ENCODE data around the gene DTWD2.
"Not testable (repeated sequence)": the region's sequence is repeated elsewhere in the genome, so short reads cannot be mapped to it uniquely, and the experiment has no call there.

The DTWD2 gene

GRCh38 chr5:118873417-118873816 lies 114.9 kb downstream of the DTWD2 start:
- no peak for DNase-seq (ENCODE audit: low spot score)

GRCh38 chr5:118863345-118863744 lies 125.0 kb downstream of the DTWD2 start:
- DNase-seq (ENCODE audit: low spot score) = no peak

- DNase-seq (ENCODE audit: low spot score) = no peak
Observed at GRCh38 chr5:118862596-118862995, 125.8 kb downstream of the DTWD2 start.

- DNase-seq (ENCODE audit: low spot score) = no peak
Observed at GRCh38 chr5:118857700-118858099, 130.6 kb downstream of the DTWD2 start.

GRCh38 chr5:118854819-118855218 lies 133.5 kb downstream of the DTWD2 start:
- DNase-seq (ENCODE audit: low spot score) = no peak

- DNase-seq (ENCODE audit: low spot score) = not testable (repeated sequence)
Observed at GRCh38 chr5:118851785-118852184, 136.6 kb downstream of the DTWD2 start.

GRCh38 chr5:118849507-118849906 lies 138.8 kb downstream of the DTWD2 start:
- not testable (repeated sequence) for DNase-seq (ENCODE audit: low spot score)

GRCh38 chr5:118844351-118844750 lies 144.0 kb downstream of the DTWD2 start:
- DNase-seq (ENCODE audit: low spot score) = no peak

- DNase-seq (ENCODE audit: low spot score) = no peak
Observed at GRCh38 chr5:118834710-118835109, 153.6 kb downstream of the DTWD2 start.

GRCh38 chr5:118832974-118833373 lies 155.4 kb downstream of the DTWD2 start:
- no peak for DNase-seq (ENCODE audit: low spot score)

- no peak for DNase-seq (ENCODE audit: low spot score)
Observed at GRCh38 chr5:118825226-118825625, 163.1 kb downstream of the DTWD2 start.

GRCh38 chr5:118818604-118819003 lies 169.7 kb downstream of the DTWD2 start:
- DNase-seq (ENCODE audit: low spot score) = no peak

- no peak for DNase-seq (ENCODE audit: low spot score)
Observed at GRCh38 chr5:118808441-118808840, 179.9 kb downstream of the DTWD2 start.

GRCh38 chr5:118806571-118806970 lies 181.8 kb downstream of the DTWD2 start:
- no peak for DNase-seq (ENCODE audit: low spot score)

- no peak for DNase-seq (ENCODE audit: low spot score)
Observed at GRCh38 chr5:118802335-118802734, 186.0 kb downstream of the DTWD2 start.

GRCh38 chr5:118796081-118796480 lies 192.3 kb downstream of the DTWD2 start:
- DNase-seq (ENCODE audit: low spot score) = no peak

GRCh38 chr5:118794281-118794680 lies 194.1 kb downstream of the DTWD2 start:
- no peak for DNase-seq (ENCODE audit: low spot score)

GRCh38 chr5:118793652-118794051 lies 194.7 kb downstream of the DTWD2 start:
- DNase-seq (ENCODE audit: low spot score) = no peak

GRCh38 chr5:118793091-118793490 lies 195.3 kb downstream of the DTWD2 start:
- no peak for DNase-seq (ENCODE audit: low spot score)

- peak; percentile 62 for DNase-seq (ENCODE audit: low spot score)
Observed at GRCh38 chr5:118791926-118792734, 196.2 kb downstream of the DTWD2 start.

GRCh38 chr5:118789366-118789765 lies 199.0 kb downstream of the DTWD2 start:
- DNase-seq (ENCODE audit: low spot score) = no peak

- DNase-seq (ENCODE audit: low spot score) = no peak
Observed at GRCh38 chr5:118788351-118788750, 200.0 kb downstream of the DTWD2 start.
